Liver (tissue), 9 donors: Measurements from ENCODE around the gene ACLY. TPM values are rescaled to one million over a fixed set of nuclear protein-coding genes. Genes with fewer than 3 reads are reported as not detected.
A peak's percentile ranks its signal among the peaks of the same experiment; 100 is the strongest.

ENCODE experiments used
- DNase-seq: peaks from one replicate; pipeline ENCODE4 v3.0.0-alpha.2; 2017; ENCODE audit warnings: low spot score
- H3K27ac ChIP-seq, 2 donors: one replicate each; pipeline ENCODE4 v1.7.0; 2013; ENCODE audit warnings: inconsistent platforms in 2 of 2, low read length in 2 of 2, control low read depth in 1 of 2, low read depth in 1 of 2, mild to moderate bottlenecking in 1 of 2
- H3K27me3 ChIP-seq, 4 donors: one replicate each; pipeline versions ENCODE4 v1.6.1 to v1.7.0; 2013; ENCODE audit warnings: low read length in 3 of 4, inconsistent platforms in 1 of 4, mild to moderate bottlenecking in 1 of 4, moderate library complexity in 1 of 4; ENCODE audit not compliant: control insufficient read depth in 4 of 4, insufficient read depth in 4 of 4
- H3K36me3 ChIP-seq, 4 donors: one replicate each; pipeline versions ENCODE4 v1.6.1 to v1.7.0; 2013; ENCODE audit warnings: low read length in 3 of 4, mild to moderate bottlenecking in 3 of 4, low read depth in 1 of 4, moderate library complexity in 1 of 4; ENCODE audit not compliant: control insufficient read depth in 4 of 4, insufficient read depth in 3 of 4
- H3K4me1 ChIP-seq, 4 donors: one replicate each; pipeline versions ENCODE4 v1.6.1 to v1.7.0; 2013; ENCODE audit warnings: low read length in 3 of 4, mild to moderate bottlenecking in 3 of 4, moderate library complexity in 1 of 4; ENCODE audit not compliant: control insufficient read depth in 4 of 4, insufficient read depth in 4 of 4
- H3K4me3 ChIP-seq, 3 donors: one replicate each; pipeline versions ENCODE4 v1.6.1 to v1.7.0; 2013; ENCODE audit warnings: low read length in 3 of 3, control low read depth in 1 of 3, low read depth in 1 of 3, mild to moderate bottlenecking in 1 of 3
- H3K9ac ChIP-seq, 2 donors: one replicate each; pipeline ENCODE4 v1.7.0; 2013; ENCODE audit warnings: low read length in 2 of 2, mild to moderate bottlenecking in 2 of 2, moderate library complexity in 2 of 2, control low read depth in 1 of 2, low read depth in 1 of 2
- H3K9me3 ChIP-seq, 4 donors: one replicate each; pipeline versions ENCODE4 v1.6.1 to v1.7.0; 2013; ENCODE audit warnings: low read length in 3 of 4; ENCODE audit not compliant: control insufficient read depth in 4 of 4
- ATF3 ChIP-seq: IDR thresholded peaks from 2 replicates; pipeline ENCODE4 v1.6.1; 2016; ENCODE audit warnings: antibody characterized with exemption
- CTCF ChIP-seq: fragments of 150-350 bp; IDR thresholded peaks from 2 replicates; pipeline ENCODE4 v1.5.1; 2017; ENCODE audit warnings: improper control_type of control experiment, low read depth, low read length; ENCODE audit not compliant: missing input control
- EGR1 ChIP-seq, 2 donors: IDR thresholded peaks; 2 replicates each; pipeline ENCODE4 v1.6.1; 2016 to 2018; ENCODE audit warnings: antibody characterized with exemption in 2 of 2, low read depth in 2 of 2
- FOXA1 ChIP-seq: IDR thresholded peaks from 2 replicates; pipeline ENCODE4 v1.6.1; 2016; ENCODE audit warnings: antibody characterized with exemption
- FOXA2 ChIP-seq: IDR thresholded peaks from 2 replicates; pipeline ENCODE4 v1.6.1; 2016; ENCODE audit warnings: antibody characterized with exemption
- GABPA ChIP-seq, 2 donors: IDR thresholded peaks in 1 of 2; conservative IDR thresholded peaks in 1 of 2; 2 replicates each; pipeline ENCODE4 v1.6.1; 2016; ENCODE audit warnings: antibody characterized with exemption in 2 of 2, mild to moderate bottlenecking in 1 of 2, moderate library complexity in 1 of 2
- HNF4A ChIP-seq, 2 donors: conservative IDR thresholded peaks; 2 replicates each; pipeline ENCODE4 v1.6.1; 2016; ENCODE audit warnings: antibody characterized with exemption in 2 of 2, mild to moderate bottlenecking in 2 of 2
- HNF4G ChIP-seq: IDR thresholded peaks from 2 replicates; pipeline ENCODE4 v1.6.1; 2016; ENCODE audit warnings: antibody characterized with exemption
- JUND ChIP-seq, 2 donors: IDR thresholded peaks; 2 replicates each; pipeline ENCODE4 v1.6.1; 2016; ENCODE audit warnings: antibody characterized with exemption in 2 of 2
- MAX ChIP-seq: IDR thresholded peaks from 2 replicates; pipeline ENCODE4 v1.6.1; 2016; ENCODE audit warnings: antibody characterized with exemption
- NR2F2 ChIP-seq: IDR thresholded peaks from 2 replicates; pipeline ENCODE4 v1.6.1; 2016; ENCODE audit warnings: antibody characterized with exemption
- RAD21 ChIP-seq, 2 donors: IDR thresholded peaks; 2 replicates each; pipeline ENCODE4 v1.6.1; 2016; ENCODE audit warnings: antibody characterized with exemption in 2 of 2, mild to moderate bottlenecking in 2 of 2
- REST ChIP-seq: IDR thresholded peaks from 2 replicates; pipeline ENCODE4 v1.6.1; 2016; ENCODE audit warnings: antibody characterized with exemption, mild to moderate bottlenecking
- RXRA ChIP-seq, 2 donors: IDR thresholded peaks; 2 replicates each; pipeline ENCODE4 v1.6.1; 2017 to 2018; ENCODE audit warnings: antibody characterized with exemption in 2 of 2, mild to moderate bottlenecking in 1 of 2
- SP1 ChIP-seq: IDR thresholded peaks from 2 replicates; pipeline ENCODE4 v1.6.1; 2018; ENCODE audit warnings: antibody characterized with exemption, mild to moderate bottlenecking
- TAF1 ChIP-seq: conservative IDR thresholded peaks from 2 replicates; pipeline ENCODE4 v1.6.1; 2016; ENCODE audit warnings: antibody characterized with exemption, mild to moderate bottlenecking
- YY1 ChIP-seq: IDR thresholded peaks from 2 replicates; pipeline ENCODE4 v1.6.1; 2016; ENCODE audit warnings: antibody characterized with exemption, mild to moderate bottlenecking
- ZBTB33 ChIP-seq: IDR thresholded peaks from 2 replicates; pipeline ENCODE4 v1.6.1; 2016; ENCODE audit warnings: antibody characterized with exemption
- WGBS: extraction: QIAGEN DNeasy Blood & Tissue Kit; methylation state at CpG from one replicate; pipeline ENCODE4 v1.1.7; 2013; 5-methylcytosine and 5-hydroxymethylcytosine counted together
- polyA plus RNA-seq, 2 donors: library from polyadenylated mRNA; stranded (reverse) in 1 of 2; unstranded in 1 of 2; fragments of 200-250 nt in 1 of 2; fragments of >200 nt in 1 of 2; fragmentation: Nextera tagmentation in 1 of 2; extraction: Ambion mirVana in 1 of 2; gene quantifications; one replicate each; pipeline versions ENCODE4 v1.2.1 to v1.2.3, GENCODE V29; 2013 to 2015
- total RNA-seq, 2 donors: library from RNA; depleted of rRNA; stranded (reverse); fragments of >200 nt; gene quantifications; one replicate each; pipeline ENCODE4 v1.2.3, GENCODE V29; 2014
- donor health status: healthy.
- donor health status: healthy.
- donor health status: healthy.
- donor health status: healthy.
- donor health status: healthy.

Gene ACLY
- total and polyA plus RNA-seq, 4 donors: 12.1 to 133 (median 37.1) TPM

- Histone ChIP-seq H3K9ac (no peak overlapping the region), H3K4me3 (no peak overlapping the region), H3K27ac (peak overlapping the region in 1 of 2 donors; percentile 51), H3K27me3 (no peaks in the 10 kb centered on the region), H3K9me3 (no peaks in the 10 kb centered on the region), H3K4me1 (peaks cover 10 to 32% (median 26%) of the 10 kb centered on the region in 4 donors), H3K36me3 (peaks cover 3 to 34% (median 22%) of the 10 kb centered on the region in 4 donors)
- no peak for DNase-seq
- TF ChIP-seq TAF1 (no peak), REST (no peak), FOXA2 (no peak), SP1 (no peak), YY1 (no peak), JUND (IDR thresholded peaks at IDR 0.05) (no peak), MAX (no peak), GABPA (IDR thresholded peaks at IDR 0.05 in 1 of 2, conservative IDR thresholded peaks at IDR 0.05 in 1 of 2) (no peak), CTCF (no peak), NR2F2 (no peak), FOXA1 (no peak), ATF3 (no peak), RXRA (IDR thresholded peaks at IDR 0.05) (no peak), HNF4A (conservative IDR thresholded peaks at IDR 0.05) (no peak), RAD21 (IDR thresholded peaks at IDR 0.05) (no peak), ZBTB33 (no peak), HNF4G (no peak), EGR1 (IDR thresholded peaks at IDR 0.05; ENCODE audit: low read depth in 2 of 2) (no peak)
- WGBS: 88% methylated on average over 4 of the region's 4 CpGs
These were observed 5.0 kb downstream of the ACLY start for GRCh38 chr17:41913798-41914197.
